ENCODE measurements around the gene ANKRD40CL.

The ANKRD40CL gene

GRCh38 chr17:50719144-50719923 is 48.0 kb downstream of the ANKRD40CL start, which contains the start of gene LUC7L3:
Gene LUC7L3, plus strand, starts transcription at chr17:50719603. Its CDS starts 130 bp downstream, at chr17:50719733.
- DNase-seq, result peak; percentile 54 to 95 (median 87)

- DNase-seq, result no peak
These were observed 51.8 kb downstream of the ANKRD40CL start for GRCh38 chr17:50715471-50715870.

GRCh38 chr17:50712641-50713040 is 54.7 kb downstream of the ANKRD40CL start:
- DNase-seq, result no peak

Measured in amygdala (tissue), 56 donors.